HG02798 (cell line): Measurements from ENCODE around the gene TEX51.

Source experiments
- ATAC-seq: cut with Tn5 transposase; IDR thresholded peaks from one replicate; pipeline ENCODE4 v1.9.1; 2021; ENCODE audit warnings: mild to moderate bottlenecking; ENCODE audit not compliant: unreplicated experiment, poor library complexity

TEX51 gene

GRCh38 chr2:126890551-126891450 lies 7.9 kb upstream of the TEX51 start:
- no peak for ATAC-seq

DNA sequence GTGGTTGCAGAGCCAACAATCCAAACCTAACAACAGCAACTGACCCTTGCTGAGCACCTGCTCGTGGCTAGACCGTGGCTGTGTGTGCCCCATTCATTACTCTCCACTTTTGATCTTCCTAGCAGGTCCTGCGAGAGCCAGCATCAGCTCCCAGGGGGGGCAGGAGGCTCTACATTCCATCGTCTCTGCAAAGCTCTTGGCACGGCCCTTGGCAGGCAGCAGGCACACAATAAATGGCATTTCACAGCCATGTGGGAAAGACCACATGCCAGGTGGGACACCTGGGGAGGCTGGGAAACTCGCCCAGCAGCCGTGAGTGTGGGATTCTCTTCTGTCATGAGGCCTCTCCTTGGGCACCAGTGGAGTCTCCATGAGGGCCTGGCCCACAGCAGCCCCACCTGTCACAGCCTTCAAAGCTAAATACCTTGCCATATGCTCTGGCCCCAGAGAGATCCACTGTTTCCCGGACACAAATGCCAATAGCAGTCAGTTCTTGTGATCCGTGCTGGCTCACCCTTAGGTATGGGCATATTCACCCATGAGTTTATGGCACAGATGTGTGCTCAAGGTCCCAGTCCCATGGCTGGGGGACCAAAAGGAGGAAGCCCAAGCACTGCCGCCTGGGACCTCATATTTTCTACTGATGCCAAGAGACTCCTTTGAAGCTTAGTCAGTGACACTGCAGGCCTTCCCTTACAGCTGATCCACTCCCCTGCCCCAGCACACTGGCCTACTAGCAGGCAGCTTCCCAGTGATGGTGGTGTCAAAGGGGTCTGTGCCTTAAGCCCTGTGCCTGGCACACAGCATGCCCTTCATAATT lies 6.8 kb upstream of the TEX51 start:
- no peak for ATAC-seq

DNA sequence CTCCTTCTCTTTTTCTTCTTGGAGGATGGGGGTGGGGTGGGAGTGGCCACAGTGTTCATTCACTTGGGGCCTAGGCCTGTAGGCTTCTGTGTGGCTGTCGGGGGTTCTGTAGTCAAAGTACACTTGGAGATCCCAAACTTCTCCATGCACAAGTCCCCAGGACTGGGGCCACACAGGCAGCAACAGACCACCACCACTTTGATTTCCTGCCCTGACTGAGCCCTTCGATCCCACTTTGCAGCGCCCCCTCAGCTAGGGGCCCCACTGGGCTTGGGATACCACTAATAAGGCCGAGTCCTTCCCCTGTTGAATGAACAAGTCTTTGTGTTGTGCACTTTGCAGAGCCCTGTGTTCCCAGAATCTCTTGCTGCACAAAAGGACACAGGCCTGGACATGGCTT lies 5.5 kb upstream of the TEX51 start:
- ATAC-seq = no peak

DNA sequence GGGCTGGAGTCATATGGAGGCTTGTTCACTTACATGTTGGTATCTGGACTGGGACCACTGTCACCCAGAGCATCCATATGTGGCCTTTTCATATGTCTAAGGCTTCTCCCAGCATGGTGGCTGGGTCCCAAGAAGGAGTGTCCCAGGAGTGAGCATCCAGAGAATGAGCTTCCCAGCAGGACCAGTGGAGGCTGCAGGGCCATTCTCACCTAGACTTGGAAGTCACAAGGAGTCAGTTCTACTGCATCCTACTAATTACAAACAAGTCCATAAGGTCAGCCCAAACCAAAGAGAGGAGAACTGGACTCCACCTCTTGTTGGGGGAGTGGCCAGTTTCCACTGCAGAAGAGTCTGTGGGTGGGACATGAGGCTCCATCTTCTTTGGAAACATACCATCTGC lies 5.1 kb upstream of the TEX51 start:
- no peak for ATAC-seq

DNA sequence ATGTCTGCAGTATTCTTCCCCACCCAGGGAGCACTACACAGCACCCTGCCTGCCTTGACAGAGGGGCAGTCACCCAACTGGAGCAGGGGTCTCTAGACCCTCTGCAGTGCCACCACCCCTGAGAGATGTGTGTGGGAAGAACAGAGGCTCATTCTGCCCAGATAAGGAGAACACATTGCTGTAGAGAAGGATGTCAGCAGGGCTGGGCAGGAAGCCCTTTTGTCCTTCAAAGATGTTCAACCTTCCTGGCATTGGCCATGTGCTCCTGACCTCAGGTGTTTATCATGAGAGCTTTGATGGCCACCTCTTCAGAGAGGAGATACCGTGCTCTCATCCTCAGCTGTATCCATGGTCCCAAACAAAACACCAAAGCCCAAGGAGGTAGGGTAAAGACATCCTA lies 4.6 kb upstream of the TEX51 start:
- ATAC-seq = no peak

- no peak for ATAC-seq
Observed at GRCh38 chr2:126894585-126895182, 4.0 kb upstream of the TEX51 start.

GRCh38 chr2:126895336-126895735 lies 3.4 kb upstream of the TEX51 start:
- ATAC-seq = no peak

DNA sequence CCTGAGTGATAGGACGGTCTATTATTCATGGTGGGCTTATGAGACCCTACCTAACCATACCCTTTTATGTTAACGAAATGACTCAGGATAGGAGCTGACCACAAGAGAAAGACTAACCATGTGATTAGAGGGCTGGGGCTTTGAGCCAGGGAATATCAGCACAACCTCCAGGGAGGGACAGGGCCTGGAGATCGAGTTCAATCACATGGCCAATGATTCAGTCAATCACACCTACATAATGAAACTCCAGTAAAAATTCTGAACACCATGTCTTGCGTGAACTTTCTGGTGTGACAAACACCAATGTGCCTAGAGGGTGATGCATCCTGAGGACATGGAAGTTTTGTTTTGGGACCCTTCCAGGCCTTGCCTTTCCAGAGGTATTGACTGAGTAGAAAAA lies 2.2 kb upstream of the TEX51 start:
- no peak for ATAC-seq

DNA sequence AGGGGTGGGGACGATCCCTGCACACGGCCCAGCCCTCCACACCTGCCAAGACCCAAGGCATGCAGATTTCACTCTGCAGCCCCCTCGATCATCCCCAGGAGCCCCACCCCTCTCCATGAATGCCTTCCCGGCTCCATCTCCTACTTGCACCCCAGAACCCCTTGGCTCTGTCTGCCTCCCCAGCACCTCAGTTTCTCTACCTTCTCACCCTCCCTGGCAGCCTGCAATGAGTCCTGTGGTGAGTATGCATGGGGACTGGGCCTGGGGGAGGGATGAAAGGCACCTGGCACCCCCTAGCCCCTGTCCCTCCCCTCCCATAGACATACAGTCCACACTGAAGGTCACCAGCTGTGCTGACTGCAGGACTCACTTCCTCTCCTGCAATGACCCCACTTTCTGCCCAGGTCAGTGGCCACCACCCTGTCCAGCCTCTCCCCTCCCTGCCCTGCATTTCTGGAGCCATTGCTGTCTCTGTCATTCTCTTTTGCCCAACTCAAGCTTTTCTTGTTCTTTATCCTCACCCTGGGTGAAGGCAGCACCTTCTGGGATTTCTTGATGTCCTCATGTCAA lies 1.0 kb downstream of the TEX51 start:
- no peak for ATAC-seq

- no peak for ATAC-seq
Observed at GRCh38 chr2:126900646-126901319, 2.1 kb downstream of the TEX51 start.

DNA sequence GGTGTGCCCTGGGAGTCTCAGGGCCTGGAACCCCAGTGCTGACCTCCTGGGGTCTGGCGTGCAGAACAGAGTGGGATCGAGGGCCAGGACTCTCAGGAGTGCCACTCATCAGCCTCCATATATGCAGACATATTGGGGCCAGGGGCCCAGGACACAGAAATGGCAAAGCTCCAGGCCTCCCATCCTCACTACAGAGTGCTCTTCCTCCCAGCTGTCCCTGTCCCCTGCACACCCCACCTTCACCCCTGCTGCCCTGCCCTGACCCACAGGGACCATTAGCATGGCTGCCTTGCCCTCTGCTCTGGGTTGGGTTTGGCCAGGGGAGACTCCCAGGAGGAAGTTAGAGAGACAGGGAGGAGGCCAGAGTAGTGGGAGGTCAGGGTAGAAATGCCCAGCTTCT lies 2.8 kb downstream of the TEX51 start:
- no peak for ATAC-seq

- ATAC-seq = no peak
Observed at GRCh38 chr2:126902152-126902835, 3.6 kb downstream of the TEX51 start.

GRCh38 chr2:126902859-126903258 lies 4.2 kb downstream of the TEX51 start:
- ATAC-seq = no peak

- no peak for ATAC-seq
Observed at GRCh38 chr2:126905991-126906390, 7.3 kb downstream of the TEX51 start.

DNA sequence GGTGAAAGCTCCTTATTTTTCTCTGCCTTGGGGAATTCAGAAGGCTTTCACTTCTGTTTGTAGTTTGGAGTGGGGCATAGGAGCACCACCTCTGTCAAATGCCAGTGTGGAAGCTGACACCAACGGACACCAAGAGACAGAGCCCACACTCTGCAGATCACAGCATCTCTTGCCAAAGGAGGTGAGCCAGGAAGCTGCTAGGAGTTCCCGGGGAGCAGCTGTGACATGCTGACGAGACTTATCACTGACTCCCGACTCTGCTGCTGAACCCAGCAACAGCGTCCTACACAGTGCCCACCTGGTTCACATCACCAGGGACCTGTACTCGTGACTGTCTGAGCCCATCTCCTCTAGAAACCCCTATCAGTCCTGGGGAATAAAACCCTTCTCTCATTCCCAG lies 8.1 kb downstream of the TEX51 start:
- no peak for ATAC-seq

DNA sequence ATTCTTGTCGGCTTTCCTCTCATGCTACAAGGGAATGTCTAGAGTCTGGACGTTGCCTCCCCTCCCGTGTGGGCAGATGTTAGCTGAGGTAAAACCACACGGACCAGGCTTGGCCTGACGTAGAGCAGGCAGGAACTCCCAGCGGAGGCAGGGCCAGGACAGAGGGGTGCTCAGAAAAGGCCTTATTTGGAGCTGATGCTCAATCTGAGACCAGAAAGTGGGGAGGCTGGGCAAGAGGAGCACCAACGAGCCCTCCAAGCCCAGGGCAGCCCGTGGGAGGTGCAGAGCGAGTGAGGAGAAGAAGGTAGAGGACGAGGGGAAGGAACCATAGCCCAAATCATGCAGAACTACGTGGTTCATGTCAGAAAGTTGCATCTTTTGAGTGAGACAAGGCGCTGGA lies 9.0 kb downstream of the TEX51 start:
- peak; percentile 57 for ATAC-seq

DNA sequence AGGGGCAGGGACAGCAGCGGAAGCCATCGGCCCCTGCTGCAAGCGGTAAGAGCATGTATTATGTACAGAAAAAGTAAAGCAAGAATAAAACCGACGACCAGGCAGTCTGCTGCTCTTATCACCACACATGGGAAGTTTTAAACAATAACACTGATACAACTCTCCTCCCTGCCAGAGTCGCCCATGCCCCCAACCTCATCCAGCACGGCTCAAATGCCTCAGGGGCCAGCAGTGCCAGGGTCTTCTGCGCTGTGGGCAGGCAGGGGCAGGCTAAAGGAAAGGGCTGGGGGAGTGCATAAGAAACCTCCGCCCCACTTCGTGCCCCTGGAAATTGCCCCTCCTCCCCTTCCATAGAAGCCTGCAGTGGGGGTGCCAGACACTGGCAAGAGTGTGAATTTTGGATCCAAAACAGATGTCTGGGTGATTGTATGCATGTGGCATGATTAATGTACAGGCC lies 10.1 kb downstream of the TEX51 start:
- ATAC-seq = no peak

DNA sequence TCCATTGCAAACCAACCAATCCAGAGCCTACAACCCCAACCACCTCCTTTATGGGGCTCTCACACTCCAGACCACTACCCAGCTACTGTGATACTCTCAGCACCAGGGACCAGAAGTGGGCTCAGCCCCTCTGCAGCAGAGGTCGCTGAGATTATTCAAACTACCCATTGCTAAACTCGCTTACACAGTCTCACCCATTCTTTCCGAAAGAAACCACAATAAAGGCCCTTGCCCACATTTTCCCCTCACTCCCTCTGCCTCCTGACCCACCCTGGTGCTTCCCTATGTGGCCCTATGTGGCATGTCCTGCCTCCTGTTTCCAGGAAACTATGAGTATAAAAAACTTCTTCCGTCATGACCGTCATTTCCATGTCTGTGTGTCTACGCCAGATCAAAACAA lies 10.7 kb downstream of the TEX51 start:
- no peak for ATAC-seq

DNA sequence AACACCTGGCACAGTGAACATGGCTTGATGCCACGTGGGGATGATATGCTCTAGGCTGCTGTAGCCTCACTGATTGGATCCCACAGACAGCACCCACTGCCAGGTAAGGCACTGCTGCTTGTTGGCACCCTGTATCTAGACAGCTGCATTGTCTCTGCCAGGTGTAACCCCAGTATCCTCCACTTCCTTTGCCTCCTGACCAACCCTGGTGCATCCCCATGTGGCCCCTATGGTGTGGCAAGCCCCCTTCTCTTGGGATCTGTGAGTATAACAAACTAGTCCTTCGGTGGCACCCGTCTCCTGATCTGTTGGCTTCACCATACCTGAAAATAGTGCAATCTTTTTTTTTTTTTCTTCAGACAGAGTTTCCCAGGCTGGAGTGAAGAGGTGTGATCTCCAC lies 11.1 kb downstream of the TEX51 start:
- ATAC-seq = no peak

DNA sequence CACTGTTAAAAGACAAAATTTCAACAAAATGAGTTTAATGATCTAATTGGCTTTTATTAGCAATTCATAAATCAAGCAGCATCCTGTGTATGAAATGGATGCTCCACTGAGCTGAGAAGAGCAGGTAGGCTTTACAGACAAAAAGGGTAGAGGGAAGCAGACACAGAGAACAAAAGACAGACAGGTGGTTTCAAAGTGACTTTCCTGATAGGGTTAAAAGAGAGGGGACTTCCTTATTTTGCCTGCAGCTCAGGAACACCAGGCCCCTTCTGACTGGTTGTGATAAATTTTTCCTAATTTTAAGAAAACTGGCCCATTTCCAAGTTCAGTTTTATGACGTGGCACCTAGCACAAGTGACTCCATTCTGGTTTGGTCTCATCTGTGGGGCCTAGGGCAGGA lies 11.9 kb downstream of the TEX51 start:
- no peak for ATAC-seq
